ENCODE data around the gene ANGPT4.

DNA sequence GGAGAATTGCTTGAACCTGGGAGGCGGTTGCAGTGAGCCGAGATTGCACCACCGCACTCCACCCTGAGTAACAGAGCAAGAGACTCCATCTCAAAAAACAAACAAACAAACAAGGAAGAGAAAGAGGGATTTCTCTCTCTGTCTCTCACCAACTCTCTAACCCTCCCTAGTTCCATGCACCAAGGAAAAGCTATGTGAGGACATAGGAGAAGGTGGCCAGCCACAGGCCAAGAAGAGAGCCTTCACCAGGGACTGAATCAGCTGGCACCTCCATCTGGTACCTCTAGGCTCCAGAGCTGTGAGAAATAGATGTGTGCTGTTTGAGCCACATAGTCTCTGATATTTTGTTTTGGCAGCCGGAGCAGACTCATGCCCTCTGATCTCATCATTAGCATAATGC, 91.6 kb downstream of the ANGPT4 start:
- TF ChIP-seq CTCF (IDR thresholded peaks at IDR 0.05) (no peak), POLR2A (IDR thresholded peaks at IDR 0.05) (no peak), POLR2AphosphoS5 (IDR thresholded peaks at IDR 0.05) (no peak)

Data from suprapubic skin (tissue), 4 donors.